GM18499 (cell line): ENCODE results near the gene ARHGEF9.
"Not testable (repeated sequence)": the region's sequence is repeated elsewhere in the genome, so short reads cannot be mapped to it uniquely, and the experiment has no call there.

Source experiments
- ATAC-seq: cut with Tn5 transposase; IDR thresholded peaks from one replicate; pipeline ENCODE4 v1.9.1; 2021; ENCODE audit warnings: moderate number of reproducible peaks; ENCODE audit not compliant: insufficient read depth, unreplicated experiment

The ARHGEF9 gene

GRCh38 chrX:63784902-63785707 lies at the start of gene ARHGEF9:
TSS of gene ARHGEF9 (minus strand) at chrX:63785214. CDS start at chrX:63785145, 69 bp downstream.
- no peak for ATAC-seq

DNA sequence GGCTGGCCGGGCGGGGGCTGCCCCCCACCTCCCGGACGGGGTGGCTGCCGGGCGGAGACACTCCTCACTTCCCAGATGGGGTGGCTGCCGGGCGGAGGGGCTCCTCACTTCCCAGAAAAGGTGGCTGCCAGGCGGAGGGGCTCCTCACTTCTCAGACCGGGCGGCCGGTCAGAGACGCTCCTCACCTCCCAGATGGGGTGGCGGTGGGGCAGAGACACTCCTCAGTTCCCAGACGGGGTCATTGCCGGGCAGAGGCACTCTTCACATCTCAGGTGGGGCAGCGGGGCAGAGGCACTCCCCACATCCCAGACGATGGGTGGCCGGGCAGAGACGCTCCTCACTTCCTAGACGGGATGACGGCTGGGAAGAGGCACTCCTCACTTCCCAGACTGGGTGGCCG lies 40.4 kb upstream of the ARHGEF9 start:
- ATAC-seq = not testable (repeated sequence)

- ATAC-seq = no peak
Measured at GRCh38 chrX:63818156-63818555, 33.1 kb upstream of the ARHGEF9 start.

GRCh38 chrX:63817696-63818095 lies 32.7 kb upstream of the ARHGEF9 start:
- no peak for ATAC-seq

DNA sequence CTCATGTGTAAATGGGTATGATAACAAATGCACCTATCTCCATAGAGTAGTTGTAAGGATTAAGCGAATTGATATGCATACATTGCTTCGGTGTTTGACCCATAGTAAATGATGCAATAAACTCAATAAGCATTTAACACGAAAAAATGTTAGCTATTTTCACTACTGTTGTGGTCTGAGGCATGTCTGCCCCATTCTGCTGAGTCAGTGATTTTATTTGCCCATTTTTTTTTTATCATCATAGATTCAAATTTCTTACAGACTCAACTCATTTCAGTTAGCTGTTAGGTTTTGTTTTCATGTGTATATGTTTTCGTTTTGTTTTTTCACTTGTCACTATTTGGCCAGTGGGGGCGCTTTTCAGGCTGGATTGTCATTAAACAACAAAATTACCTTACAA lies 27.8 kb upstream of the ARHGEF9 start:
- ATAC-seq = no peak

DNA sequence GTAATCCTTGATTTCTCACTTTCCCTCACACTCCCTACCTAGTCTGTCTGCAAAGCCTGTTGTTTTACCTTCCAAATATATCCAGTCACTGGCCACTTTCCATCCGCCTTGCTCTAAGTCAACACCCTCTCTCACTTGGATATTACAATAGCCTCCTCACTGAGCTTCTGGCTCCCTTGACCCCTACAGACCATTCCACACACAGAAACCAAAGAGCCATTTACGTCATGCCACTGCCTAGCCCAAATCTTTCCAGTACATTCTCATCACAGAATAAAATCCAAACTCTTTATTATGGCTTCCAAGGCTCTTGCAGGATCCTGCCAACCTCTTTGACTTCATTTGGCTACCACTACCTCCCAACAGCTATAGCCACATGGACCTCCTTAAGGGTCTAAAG lies 25.7 kb upstream of the ARHGEF9 start:
- no peak for ATAC-seq

- no peak for ATAC-seq
Measured at GRCh38 chrX:63809173-63809572, 24.2 kb upstream of the ARHGEF9 start.

GRCh38 chrX:63795406-63795805 lies 10.4 kb upstream of the ARHGEF9 start:
- ATAC-seq = not testable (repeated sequence)

DNA sequence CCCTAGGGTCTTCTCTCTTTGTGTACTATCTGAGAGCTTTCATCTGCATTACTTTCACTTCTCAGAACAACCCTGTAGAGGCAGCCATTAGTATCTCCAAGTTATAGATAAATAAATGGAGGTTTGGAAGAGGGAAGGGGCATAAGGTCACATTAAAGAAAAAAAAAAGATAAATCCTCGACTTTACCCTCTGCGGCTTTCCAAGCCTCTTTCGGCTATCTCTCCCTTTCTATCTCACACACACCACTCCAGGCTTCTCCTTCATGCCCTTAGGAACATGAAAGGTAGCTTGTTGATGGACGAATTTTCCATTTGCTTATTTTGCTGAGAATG lies 660 bp upstream of the ARHGEF9 start:
- no peak for ATAC-seq

DNA sequence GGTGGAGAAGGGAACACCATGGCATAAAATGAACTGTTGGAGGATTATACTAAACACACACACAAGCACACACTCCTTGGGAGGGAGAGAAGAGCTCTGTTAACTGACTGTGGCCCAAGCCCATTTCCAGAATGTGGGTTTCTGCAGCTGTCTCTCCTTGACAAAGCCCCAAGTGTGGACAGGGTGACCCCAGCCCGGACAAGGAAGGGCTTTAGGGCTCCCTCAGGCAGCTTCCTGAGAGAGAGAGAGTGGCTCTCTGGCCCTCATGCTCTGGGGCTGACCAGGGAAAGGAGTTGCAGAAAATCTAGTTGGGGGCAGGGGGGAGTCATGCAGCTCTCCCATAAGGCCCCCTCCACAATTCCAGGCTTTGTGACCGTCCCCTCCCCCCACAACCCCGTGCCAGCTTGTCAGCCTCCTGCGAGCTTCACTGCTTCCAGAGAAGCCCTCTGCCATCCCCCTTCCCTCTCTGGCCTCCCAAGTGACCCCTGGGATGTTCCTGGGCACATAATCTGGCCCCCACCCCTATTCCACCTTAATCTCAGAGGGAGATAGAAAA lies 590 bp downstream of the ARHGEF9 start:
- no peak for ATAC-seq

DNA sequence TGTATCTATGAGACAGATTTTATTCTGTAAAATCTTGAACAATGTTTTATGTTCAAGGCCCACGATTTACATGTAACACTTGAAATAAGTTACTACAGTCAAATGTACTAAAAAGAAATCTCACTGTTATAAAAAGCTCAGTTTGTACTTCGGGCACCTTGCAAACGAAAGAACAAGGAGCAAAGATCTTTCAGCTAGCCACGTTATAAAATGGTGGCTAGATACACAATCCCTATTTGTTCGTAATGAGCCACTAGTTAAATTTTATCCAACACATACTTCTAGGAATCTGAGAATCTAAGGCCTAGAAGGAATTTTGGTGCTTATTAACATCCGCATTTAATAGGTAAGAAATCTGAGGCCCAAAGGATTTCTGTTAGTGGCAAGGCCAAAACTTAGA lies 2.5 kb downstream of the ARHGEF9 start:
- no peak for ATAC-seq

DNA sequence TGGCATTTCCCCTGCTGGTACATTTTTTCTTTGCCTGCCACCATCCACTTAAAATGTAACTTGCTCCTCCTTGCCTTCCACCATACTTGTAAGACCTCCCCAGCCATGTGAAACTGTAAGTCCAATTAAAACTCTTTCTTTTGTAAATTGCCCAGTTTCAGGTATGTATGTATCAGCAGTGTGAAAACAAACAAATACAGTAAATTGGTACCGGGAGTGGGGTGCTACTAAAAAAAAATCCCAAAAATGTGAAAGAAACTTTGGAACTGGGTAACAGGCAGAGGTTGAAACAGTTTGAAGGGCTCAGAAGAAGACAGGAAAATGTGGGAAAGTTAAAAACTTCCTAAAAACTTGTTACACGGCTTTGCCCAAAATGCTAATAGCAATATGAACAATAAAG lies 16.3 kb downstream of the ARHGEF9 start:
- no peak for ATAC-seq

DNA sequence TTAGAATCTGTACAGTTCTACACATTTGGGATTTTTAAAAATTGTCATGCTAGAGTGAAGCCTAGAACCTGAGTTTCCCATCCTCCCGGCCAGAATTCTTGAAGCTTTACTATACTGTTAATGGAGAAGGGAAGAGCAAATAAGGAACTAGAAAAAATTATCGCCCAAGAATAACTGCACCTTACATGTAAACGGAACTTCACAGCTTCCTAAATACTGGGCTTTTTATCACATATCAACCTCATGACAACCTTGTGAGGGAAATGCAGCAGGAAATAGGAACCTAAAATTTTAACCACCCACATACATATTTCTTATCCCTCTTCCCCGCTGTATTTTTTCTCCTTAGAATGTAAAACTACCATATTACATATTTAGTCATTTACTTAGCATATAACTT lies 19.3 kb downstream of the ARHGEF9 start:
- ATAC-seq = no peak

DNA sequence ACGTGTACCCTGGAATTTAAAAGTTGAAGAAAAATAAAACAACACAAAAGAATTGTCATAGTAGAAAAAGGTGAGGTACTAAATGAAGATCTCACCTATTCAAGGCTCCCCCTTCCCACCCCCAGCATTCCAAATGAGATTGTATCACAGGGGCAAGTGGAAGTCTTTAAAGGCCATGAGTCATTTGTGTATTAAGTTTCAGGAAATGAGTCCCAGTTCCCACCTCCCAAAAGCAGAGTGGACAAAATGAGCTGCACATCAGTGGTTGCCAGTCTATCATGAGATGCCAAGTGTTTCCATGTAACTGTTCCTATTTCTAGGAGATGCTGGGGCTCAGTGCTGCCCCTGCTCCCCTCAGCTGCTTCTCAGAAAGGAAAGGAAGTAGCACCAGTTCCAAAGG lies 20.1 kb downstream of the ARHGEF9 start:
- ATAC-seq = no peak

- ATAC-seq = peak; percentile 75
Measured at GRCh38 chrX:63761639-63762038, 23.4 kb downstream of the ARHGEF9 start.

GRCh38 chrX:63758011-63758410 lies 27.0 kb downstream of the ARHGEF9 start:
- no peak for ATAC-seq

GRCh38 chrX:63755892-63756291 lies 29.1 kb downstream of the ARHGEF9 start:
- peak; percentile 27 for ATAC-seq

- ATAC-seq = peak; percentile 92
Measured at GRCh38 chrX:63754860-63755579, 30.0 kb downstream of the ARHGEF9 start.

- ATAC-seq = no peak
Measured at GRCh38 chrX:63754136-63754859, 30.7 kb downstream of the ARHGEF9 start.

GRCh38 chrX:63751481-63751880 lies 33.5 kb downstream of the ARHGEF9 start:
- ATAC-seq = no peak

GRCh38 chrX:63750811-63751210 lies 34.2 kb downstream of the ARHGEF9 start:
- no peak for ATAC-seq
